HepG2 (cell line): ENCODE data around the gene FAT1. TPM values are rescaled to one million over a fixed set of nuclear protein-coding genes. Genes with fewer than 3 reads are reported as not detected.

Source experiments
- FOXJ3 ChIP-seq: sonication (generic); formaldehyde crosslinking; IDR thresholded peaks from 2 replicates; pipeline ENCODE4 v1.4.0; 2020; ENCODE audit warnings: missing genetic modification reagents, mild to moderate bottlenecking, borderline replicate concordance
- GATAD2A ChIP-seq: IDR thresholded peaks from 2 replicates; pipeline ENCODE4 v1.6.1; 2016
- GFI1 ChIP-seq: sonication (generic); formaldehyde crosslinking; IDR thresholded peaks from 2 replicates; pipeline ENCODE4 v1.5.0; 2020; ENCODE audit warnings: missing genetic modification reagents, mild to moderate bottlenecking, borderline replicate concordance
- HNF4A ChIP-seq: sonication (generic); formaldehyde crosslinking; IDR thresholded peaks from 2 replicates; pipeline ENCODE4 v1.4.0; 2020; ENCODE audit warnings: missing genetic modification reagents
- NFAT5 ChIP-seq: sonication (generic); formaldehyde crosslinking; IDR thresholded peaks from 2 replicates; pipeline ENCODE4 v1.4.0; 2020; ENCODE audit warnings: missing genetic modification reagents
- NR2F1 ChIP-seq, 2 experiments: fragments of 450-650 bp in 1 of 2; formaldehyde crosslinking in 1 of 2; IDR thresholded peaks; 2 replicates each; pipeline versions ENCODE4 v1.5.0 to v1.6.1; 2016 to 2020; ENCODE audit warnings: mild to moderate bottlenecking in 1 of 2, missing compliant biosample characterization in 1 of 2, missing genetic modification reagents in 1 of 2, moderate library complexity in 1 of 2
- TRIM24 ChIP-seq: sonication (generic); formaldehyde crosslinking; IDR thresholded peaks from 2 replicates; pipeline ENCODE4 v1.8.0; 2022; ENCODE audit warnings: mild to moderate bottlenecking, missing genetic modification reagents
- ZFP91 ChIP-seq: sonication (generic); formaldehyde crosslinking; IDR thresholded peaks from 2 replicates; pipeline ENCODE4 v1.9.0; 2022; ENCODE audit warnings: missing genetic modification reagents, mild to moderate bottlenecking, borderline replicate concordance
- ZNF572 ChIP-seq: sonication (generic); formaldehyde crosslinking; IDR thresholded peaks from 2 replicates; pipeline ENCODE4 v1.5.1; 2020; ENCODE audit warnings: mild to moderate bottlenecking, missing genetic modification reagents
- ZNF609 ChIP-seq: sonication (generic); formaldehyde crosslinking; IDR thresholded peaks from 2 replicates; pipeline ENCODE4 v1.4.0; 2020; ENCODE audit warnings: mild to moderate bottlenecking, missing genetic modification reagents, borderline replicate concordance
- ZNF878 ChIP-seq: sonication (generic); formaldehyde crosslinking; IDR thresholded peaks from 2 replicates; pipeline ENCODE4 v1.8.1; 2023; ENCODE audit warnings: mild to moderate bottlenecking, missing genetic modification reagents, moderate library complexity
- polyA plus RNA-seq, 8 experiments: library from polyadenylated mRNA; depleted of rRNA in 3 of 8; stranded (reverse) in 7 of 8; unstranded in 1 of 8; fragments of >200 nt; fragmentation: Illumina TruSeq in 4 of 8; extraction: Trizol in 4 of 8; gene quantifications; 2 replicates each; pipeline versions ENCODE4 v1.2.1 to v1.2.3, GENCODE V29; 2011 to 2016; ENCODE audit warnings: low read depth in 4 of 8, missing spikeins in 1 of 8, mixed read lengths in 1 of 8; ENCODE audit not compliant: insufficient read depth in 1 of 8
- total RNA-seq, 5 experiments: library from RNA; depleted of rRNA; stranded (reverse); fragments of >200 nt; fragmentation: Illumina TruSeq; extraction: Trizol; gene quantifications; 2 replicates each; pipeline ENCODE4 v1.2.3, GENCODE V29; 2016; ENCODE audit warnings: low read depth in 1 of 5
- TF ChIP-seq, protein P1 (sequence below): IDR thresholded peaks from 2 replicates; pipeline ENCODE4 v1.6.1; 2016; ENCODE audit warnings: missing compliant biosample characterization, missing genetic modification reagents, borderline replicate concordance

Gene FAT1
- total and polyA plus RNA-seq, 2 of the 13 experiments (the other 11 are each of a cell fraction or from before 2014, with no cell fraction given), result 185 to 216 TPM

DNA sequence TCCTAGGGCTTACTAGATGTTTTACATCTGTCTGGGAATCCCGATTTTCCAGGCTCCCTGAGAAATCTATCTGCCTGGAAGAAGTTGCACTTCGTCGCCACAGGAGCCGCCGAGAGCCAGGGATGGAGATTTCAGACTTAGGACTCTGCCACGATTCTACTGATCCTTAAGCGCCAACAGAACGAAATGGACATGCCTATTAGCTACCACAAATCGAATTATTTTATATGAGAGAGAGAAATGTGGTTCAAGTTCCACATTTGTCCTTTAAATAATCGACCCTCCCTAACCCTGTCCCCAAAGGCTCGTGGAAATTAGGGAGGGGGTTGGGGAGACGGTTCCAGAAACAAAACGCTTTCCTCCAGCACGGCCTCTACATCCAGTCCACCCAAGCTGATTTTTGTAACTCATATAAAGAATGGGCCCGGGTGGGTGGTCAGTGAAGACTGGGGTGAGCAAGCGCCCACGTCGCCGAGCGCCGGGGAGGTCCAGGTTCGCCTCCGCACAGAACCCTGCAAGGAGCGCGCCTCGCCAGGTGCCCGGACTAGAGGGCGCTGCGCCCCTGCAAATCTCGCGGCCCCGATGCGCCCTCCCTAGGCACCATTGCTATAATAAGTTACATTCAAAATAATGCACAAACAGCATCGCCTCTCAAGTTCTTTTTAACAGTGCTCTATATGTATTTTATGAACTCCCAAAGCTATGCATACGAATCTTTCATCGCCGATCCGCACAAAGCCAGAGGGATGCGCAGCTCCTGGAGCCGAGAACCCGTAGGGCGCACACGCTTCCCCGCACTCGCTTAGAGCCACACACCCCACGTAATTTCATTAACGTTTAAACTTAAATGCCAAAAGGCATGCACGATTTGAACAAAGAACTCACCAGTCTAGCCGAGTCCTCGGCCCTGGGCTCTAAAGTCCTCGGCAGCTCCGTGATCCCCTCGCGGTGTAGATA is 2.1 kb upstream of the FAT1 start (continued):
- TF ChIP-seq ZNF878 (CRISPR knock-in tag), result 0 out of 2 replicates have a peak, but pooled peaks have one; percentile 33
- TF ChIP-seq FOXJ3 (CRISPR knock-in tag), result peak; percentile 56; the same call in 1 of the 2 replicates
- TF ChIP-seq NFAT5 (CRISPR knock-in tag), result peak; percentile 44; the same call in 1 of the 2 replicates
- TF ChIP-seq GFI1 (CRISPR knock-in tag), result 0 out of 2 replicates have a peak, but pooled peaks have one; percentile 54
- TF ChIP-seq TRIM24 (CRISPR knock-in tag), result no peak
- TF ChIP-seq HNF4A, result peak; percentile 25; the same call in 1 of the 2 replicates
- peak; percentile 23; the same call in 1 of the 2 replicates for TF ChIP-seq ZNF609
- 0 out of 2 replicates have a peak, but pooled peaks have one; percentile 8 for TF ChIP-seq ZNF572 (CRISPR knock-in tag)
- no peak for TF ChIP-seq NR2F1 (CRISPR knock-in tag; IDR thresholded peaks at IDR 0.05)
- peak; percentile 47; the same call in 1 of the 2 replicates for TF ChIP-seq GATAD2A (CRISPR knock-in tag)
- TF ChIP-seq, protein P1, sequence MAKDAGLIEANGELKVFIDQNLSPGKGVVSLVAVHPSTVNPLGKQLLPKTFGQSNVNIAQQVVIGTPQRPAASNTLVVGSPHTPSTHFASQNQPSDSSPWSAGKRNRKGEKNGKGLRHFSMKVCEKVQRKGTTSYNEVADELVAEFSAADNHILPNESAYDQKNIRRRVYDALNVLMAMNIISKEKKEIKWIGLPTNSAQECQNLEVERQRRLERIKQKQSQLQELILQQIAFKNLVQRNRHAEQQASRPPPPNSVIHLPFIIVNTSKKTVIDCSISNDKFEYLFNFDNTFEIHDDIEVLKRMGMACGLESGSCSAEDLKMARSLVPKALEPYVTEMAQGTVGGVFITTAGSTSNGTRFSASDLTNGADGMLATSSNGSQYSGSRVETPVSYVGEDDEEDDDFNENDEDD (CRISPR knock-in tag), result peak; percentile 20; the same call in 1 of the 2 replicates
- TF ChIP-seq ZFP91 (CRISPR knock-in tag), result no peak
